ENCODE data around the gene FBXL4.
A peak's percentile ranks its signal among the peaks of the same experiment; 100 is the strongest.

The FBXL4 gene

DNA sequence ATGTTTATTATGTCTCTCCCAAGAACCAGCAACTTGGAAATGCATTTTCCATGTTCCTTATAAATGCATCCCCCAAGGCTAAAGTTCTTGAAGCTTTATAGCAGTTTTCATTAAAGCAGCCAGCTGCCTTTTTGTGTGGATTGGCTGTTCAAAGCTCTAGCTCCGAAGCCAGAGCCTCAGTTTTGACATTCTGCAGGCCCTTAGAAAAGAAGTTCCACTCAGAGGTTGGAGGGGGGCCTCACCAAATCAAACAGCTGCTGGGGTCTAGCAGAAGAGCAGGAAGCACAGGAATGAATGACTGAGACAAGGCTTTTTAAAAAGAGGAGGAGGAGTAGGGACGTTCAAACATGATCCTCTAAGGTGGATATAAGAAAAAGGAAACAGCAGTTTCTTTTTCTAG lies 117.6 kb downstream of the FBXL4 start:
- Histone ChIP-seq H3K27me3 (ENCODE audit: insufficient read depth, low read depth, severe bottlenecking) (peaks cover 88% of the 10 kb centered on the region), H3K36me3 (no peaks in the 10 kb centered on the region), H3K27ac (no peak overlapping the region), H3K9me3 (ENCODE audit: severe bottlenecking) (no peaks in the 10 kb centered on the region), H3K4me3 (ENCODE audit: low read depth, low read length) (no peak overlapping the region)
- DNase-seq, result no peak
- TF ChIP-seq, protein P1, sequence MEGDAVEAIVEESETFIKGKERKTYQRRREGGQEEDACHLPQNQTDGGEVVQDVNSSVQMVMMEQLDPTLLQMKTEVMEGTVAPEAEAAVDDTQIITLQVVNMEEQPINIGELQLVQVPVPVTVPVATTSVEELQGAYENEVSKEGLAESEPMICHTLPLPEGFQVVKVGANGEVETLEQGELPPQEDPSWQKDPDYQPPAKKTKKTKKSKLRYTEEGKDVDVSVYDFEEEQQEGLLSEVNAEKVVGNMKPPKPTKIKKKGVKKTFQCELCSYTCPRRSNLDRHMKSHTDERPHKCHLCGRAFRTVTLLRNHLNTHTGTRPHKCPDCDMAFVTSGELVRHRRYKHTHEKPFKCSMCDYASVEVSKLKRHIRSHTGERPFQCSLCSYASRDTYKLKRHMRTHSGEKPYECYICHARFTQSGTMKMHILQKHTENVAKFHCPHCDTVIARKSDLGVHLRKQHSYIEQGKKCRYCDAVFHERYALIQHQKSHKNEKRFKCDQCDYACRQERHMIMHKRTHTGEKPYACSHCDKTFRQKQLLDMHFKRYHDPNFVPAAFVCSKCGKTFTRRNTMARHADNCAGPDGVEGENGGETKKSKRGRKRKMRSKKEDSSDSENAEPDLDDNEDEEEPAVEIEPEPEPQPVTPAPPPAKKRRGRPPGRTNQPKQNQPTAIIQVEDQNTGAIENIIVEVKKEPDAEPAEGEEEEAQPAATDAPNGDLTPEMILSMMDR (IDR thresholded peaks at IDR 0.05; ENCODE audit: low read depth, low read length), result no peak

DNA sequence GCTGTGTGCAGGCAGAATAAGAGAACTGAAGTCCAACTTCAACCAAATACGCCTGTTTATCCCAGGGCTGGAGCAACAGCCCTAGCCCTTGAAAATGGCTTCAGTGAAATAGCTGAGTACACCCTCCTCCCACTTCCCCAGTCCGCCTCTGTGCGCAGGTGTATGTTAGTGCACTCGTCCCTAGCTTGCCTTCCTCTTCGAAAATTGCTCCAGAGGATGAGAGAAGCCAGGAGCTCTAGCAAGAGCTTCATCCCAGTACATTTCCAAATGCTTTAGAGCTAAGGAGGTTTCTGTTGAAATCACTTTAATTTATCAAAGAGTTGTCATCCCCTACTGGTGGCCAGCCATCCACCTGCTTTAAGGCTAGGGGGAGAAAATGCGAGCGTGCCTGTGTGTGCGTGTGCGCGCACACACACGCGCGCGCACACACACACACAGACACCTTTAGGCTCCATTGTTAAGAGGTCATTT lies 118.8 kb downstream of the FBXL4 start:
- TF ChIP-seq, protein P1 (IDR thresholded peaks at IDR 0.05; ENCODE audit: low read depth, low read length), result no peak
- no peak overlapping the region for H3K27ac ChIP-seq
- no peak for DNase-seq
- no peak overlapping the region for H3K4me3 ChIP-seq (ENCODE audit: low read depth, low read length)
- no peaks in the 10 kb centered on the region for H3K9me3 ChIP-seq (ENCODE audit: severe bottlenecking)
- no peaks in the 10 kb centered on the region for H3K36me3 ChIP-seq
- peaks cover 96% of the 10 kb centered on the region for H3K27me3 ChIP-seq (ENCODE audit: insufficient read depth, low read depth, severe bottlenecking)

DNA sequence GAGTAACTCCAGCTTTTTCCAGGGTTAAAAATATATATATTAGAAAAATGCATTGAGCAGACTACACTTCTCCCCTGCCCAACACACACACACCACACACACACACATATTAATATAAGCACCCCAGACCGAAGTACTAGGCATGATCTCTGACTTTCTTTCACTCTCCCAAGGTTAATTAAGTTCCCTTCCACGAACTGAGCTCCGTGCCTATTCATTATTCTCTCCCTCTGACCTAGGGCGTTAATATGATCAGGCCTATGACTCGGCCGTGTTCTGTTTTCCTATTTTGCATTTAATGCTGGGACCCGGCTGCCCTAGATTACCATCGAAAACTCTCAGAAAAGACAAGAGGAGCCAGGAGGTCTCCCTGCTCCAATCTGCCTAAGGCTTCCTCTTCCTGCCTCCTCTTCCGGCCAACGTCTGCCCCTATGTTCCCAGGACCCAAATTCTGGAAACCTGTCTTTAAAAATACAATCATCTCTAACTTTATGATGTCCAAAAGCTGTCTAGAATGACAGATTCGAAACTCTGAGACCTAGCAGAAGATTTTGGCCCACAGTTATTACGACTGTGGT lies 119.4 kb downstream of the FBXL4 start:
- Histone ChIP-seq H3K36me3 (no peaks in the 10 kb centered on the region), H3K27ac (no peak overlapping the region), H3K27me3 (ENCODE audit: insufficient read depth, low read depth, severe bottlenecking) (peaks cover 96% of the 10 kb centered on the region), H3K4me3 (ENCODE audit: low read depth, low read length) (no peak overlapping the region), H3K9me3 (ENCODE audit: severe bottlenecking) (no peaks in the 10 kb centered on the region)
- DNase-seq, result no peak
- TF ChIP-seq, protein P1 (IDR thresholded peaks at IDR 0.05; ENCODE audit: low read depth, low read length), result no peak

DNA sequence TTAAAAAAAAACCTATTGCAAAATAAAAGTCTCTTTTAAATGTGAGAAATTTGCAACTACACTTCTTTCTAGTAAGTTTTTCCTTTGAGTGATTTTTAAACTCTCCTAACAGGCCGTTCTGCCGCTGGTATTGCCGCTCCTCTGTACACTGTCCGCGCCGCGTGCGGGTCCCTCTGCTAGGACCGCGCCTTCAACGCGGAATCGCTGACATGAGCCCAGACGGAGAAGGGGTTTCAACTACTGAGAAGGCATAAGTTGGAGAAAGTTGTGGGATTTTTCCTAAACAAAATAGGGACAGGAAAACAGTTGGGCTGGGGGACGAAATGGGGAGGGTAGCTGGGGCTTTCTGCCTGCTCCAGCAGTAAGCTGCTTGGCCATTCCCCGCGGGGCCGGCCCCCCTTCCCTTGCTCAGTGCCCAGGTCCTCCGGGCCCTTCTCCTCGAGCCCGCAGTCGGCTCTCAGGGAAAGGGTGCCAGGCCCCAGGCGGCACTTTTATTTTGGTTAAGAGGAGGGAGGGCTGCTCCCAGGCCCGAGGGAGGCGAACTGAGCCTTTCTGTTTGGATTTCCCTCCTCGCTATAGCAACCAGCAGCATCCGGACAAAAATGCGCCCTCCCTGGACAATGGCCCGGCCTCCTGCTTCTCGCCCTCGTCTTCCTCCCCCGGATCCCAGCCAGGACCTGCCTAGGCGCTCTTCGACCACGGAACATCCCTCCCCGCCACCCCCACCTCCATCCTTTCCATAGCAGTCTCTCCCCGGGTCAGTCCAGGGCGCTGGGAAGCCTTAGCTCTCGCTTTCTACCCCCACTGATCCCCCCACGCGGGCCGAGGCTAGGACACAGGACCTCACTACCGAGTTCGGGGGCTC lies 120.2 kb downstream of the FBXL4 start:
- DNase-seq, result no peak
- H3K9me3 ChIP-seq (ENCODE audit: severe bottlenecking), result no peaks in the 10 kb centered on the region
- peak overlapping the region; percentile 30 for H3K4me3 ChIP-seq (ENCODE audit: low read depth, low read length)
- peaks cover 91% of the 10 kb centered on the region for H3K27me3 ChIP-seq (ENCODE audit: insufficient read depth, low read depth, severe bottlenecking)
- H3K36me3 ChIP-seq, result no peaks in the 10 kb centered on the region
- TF ChIP-seq, protein P1 (IDR thresholded peaks at IDR 0.05; ENCODE audit: low read depth, low read length), result no peak
- H3K27ac ChIP-seq, result no peak overlapping the region

DNA sequence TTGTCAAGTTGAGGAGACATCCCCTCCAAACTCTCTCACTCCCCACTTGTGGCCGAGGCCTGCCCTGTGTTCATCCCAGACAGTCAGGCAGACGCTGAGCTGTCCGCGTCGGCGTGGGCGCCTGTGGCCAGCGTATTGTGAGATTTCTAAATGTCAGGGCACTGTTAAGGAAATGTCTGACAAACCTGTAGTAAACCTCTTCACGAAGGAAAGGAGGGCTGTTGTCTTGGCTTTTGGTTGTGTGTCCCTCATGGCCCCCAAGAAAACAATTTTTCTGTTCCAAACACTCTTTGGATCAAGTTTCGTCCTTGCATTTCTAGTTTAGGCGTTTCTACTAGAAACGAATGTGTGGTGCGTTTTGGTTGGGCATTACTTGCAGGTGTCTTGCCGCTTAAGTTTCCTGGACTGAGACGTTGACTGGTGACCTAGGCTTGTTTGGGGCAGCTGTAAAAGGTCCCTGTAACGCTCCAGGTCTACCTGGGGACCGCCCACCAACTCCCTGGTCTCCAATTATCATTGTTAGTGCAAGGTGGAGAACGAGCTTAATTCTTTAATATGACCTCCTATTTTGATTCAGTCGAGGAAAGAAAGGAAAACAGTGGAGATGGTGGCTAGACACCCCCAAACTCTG lies 122.0 kb downstream of the FBXL4 start:
- TF ChIP-seq, protein P1 (IDR thresholded peaks at IDR 0.05; ENCODE audit: low read depth, low read length), result no peak
- no peaks in the 10 kb centered on the region for H3K9me3 ChIP-seq (ENCODE audit: severe bottlenecking)
- H3K27ac ChIP-seq, result no peak overlapping the region
- H3K4me3 ChIP-seq (ENCODE audit: low read depth, low read length), result no peak overlapping the region
- no peaks in the 10 kb centered on the region for H3K36me3 ChIP-seq
- H3K27me3 ChIP-seq (ENCODE audit: insufficient read depth, low read depth, severe bottlenecking), result peaks cover 85% of the 10 kb centered on the region
- DNase-seq, result no peak
